Measurements from ENCODE around the gene PI4K2A.

- TF ChIP-seq FOS (IDR thresholded peaks at IDR 0.05; ENCODE audit: borderline replicate concordance, insufficient read depth, low read length) (no peak), POLR2A (IDR thresholded peaks at IDR 0.05; ENCODE audit: low read depth, low read length) (no peak), CTCF (IDR thresholded peaks at IDR 0.05; ENCODE audit: extremely low read depth in 1 of 2, insufficient read depth in 1 of 2, low read depth in 1 of 2, low read length in 2 of 2) (no peak), POLR2AphosphoS5 (IDR thresholded peaks at IDR 0.05; ENCODE audit: insufficient read depth, low read depth, low read length) (no peak), MYC (IDR thresholded peaks at IDR 0.05; ENCODE audit: low read depth, low read length) (no peak), GATA2 (IDR thresholded peaks at IDR 0.05; ENCODE audit: insufficient read depth, insufficient read length, low read depth, low read length) (no peak), JUN (IDR thresholded peaks at IDR 0.05; ENCODE audit: borderline replicate concordance, insufficient read depth, insufficient read length, low read depth) (no peak), EZH2 (IDR thresholded peaks at IDR 0.05; ENCODE audit: borderline replicate concordance, low read depth, low read length, severe bottlenecking) (no peak), MAX (IDR thresholded peaks at IDR 0.05; ENCODE audit: insufficient read depth, insufficient read length) (no peak)
Observed at GRCh38 chr10:97683556-97684367, 43.3 kb downstream of the PI4K2A start.

Data from endothelial cell of umbilical vein (primary cell).